Karpas-422 (cell line): ENCODE measurements around the gene ETV7. TPM values are rescaled to one million over a fixed set of nuclear protein-coding genes. Genes with fewer than 3 reads are reported as not detected.

Experiments
- DNase-seq: peaks from one replicate; pipeline ENCODE4 v3.0.0-alpha.2; 2015
- H2AFZ ChIP-seq: fragments of 200-600 bp; sonication (generic); 2 replicates; pipeline ENCODE4 v1.6.1; 2014; ENCODE audit warnings: antibody characterized with exemption, low read length, mixed read lengths
- H3K27ac ChIP-seq: fragments of 200-600 bp; sonication (generic); 2 replicates; pipeline ENCODE4 v1.5.1; 2014; ENCODE audit warnings: mild to moderate bottlenecking, low read length, moderate library complexity
- H3K27me3 ChIP-seq: fragments of 200-600 bp; sonication (generic); 2 replicates; pipeline ENCODE4 v1.6.1; 2014; ENCODE audit warnings: low read length, mixed read lengths
- H3K36me3 ChIP-seq: fragments of 200-600 bp; sonication (generic); 2 replicates; pipeline ENCODE4 v1.6.1; 2014; ENCODE audit warnings: low read length, mixed read lengths; ENCODE audit not compliant: insufficient read depth
- H3K4me1 ChIP-seq: fragments of 200-600 bp; sonication (generic); 2 replicates; pipeline ENCODE4 v1.6.1; 2014; ENCODE audit warnings: mild to moderate bottlenecking, low read length, mixed read lengths
- H3K4me2 ChIP-seq: fragments of 200-600 bp; sonication (generic); 2 replicates; pipeline ENCODE4 v1.6.1; 2014; ENCODE audit warnings: low read length, low read depth, mild to moderate bottlenecking; ENCODE audit not compliant: poor library complexity, severe bottlenecking
- H3K4me3 ChIP-seq: fragments of 200-600 bp; sonication (generic); 2 replicates; pipeline ENCODE4 v1.5.1; 2014; ENCODE audit warnings: mild to moderate bottlenecking, antibody characterized with exemption, low read length, mixed read lengths
- H3K79me2 ChIP-seq: fragments of 200-600 bp; sonication (generic); 2 replicates; pipeline ENCODE4 v1.6.1; 2014; ENCODE audit warnings: mild to moderate bottlenecking, low read length, mixed read lengths
- H3K9ac ChIP-seq: fragments of 200-600 bp; sonication (generic); 2 replicates; pipeline ENCODE4 v1.6.0; 2014; ENCODE audit warnings: low read length
- H3K9me2 ChIP-seq: fragments of 200-600 bp; sonication (generic), shearing (Covaris generic); replicated peaks from 2 replicates; pipeline ENCODE4 v1.6.0; 2014; ENCODE audit warnings: mild to moderate bottlenecking, low read length, moderate library complexity; ENCODE audit not compliant: insufficient read depth
- H3K9me3 ChIP-seq: fragments of 300-700, 200-600 bp; sonication (generic); 2 replicates; pipeline ENCODE4 v1.6.1; 2014; ENCODE audit warnings: low read length, mixed read lengths
- H4K20me1 ChIP-seq: fragments of 200-600 bp; sonication (generic); 2 replicates; pipeline ENCODE4 v1.6.1; 2014; ENCODE audit warnings: mild to moderate bottlenecking, antibody characterized with exemption, low read length, low read depth; ENCODE audit not compliant: insufficient read depth
- total RNA-seq: library from RNA; depleted of rRNA; stranded (reverse); fragments of >200 nt; shearing (Covaris generic); gene quantifications from 2 replicates; pipeline ENCODE4 v1.2.3, GENCODE V29; 2014; ENCODE audit warnings: low replicate concordance; rRNA removed

Gene ETV7
- total RNA-seq: not detected in 2 replicates

- DNase-seq: no peak
- H2AFZ ChIP-seq: 0 out of 2 replicates have a peak within 1 kb of the TSS, but pooled peaks have one; percentile 78
- no peaks in the 10 kb centered on the region for H4K20me1 ChIP-seq
- no peaks in the 10 kb centered on the region for H3K9me3 ChIP-seq
- H3K27me3 ChIP-seq: no peaks in the 10 kb centered on the region; the same call in 1 of the 2 replicates
- peaks cover 14% of the 10 kb centered on the region for H3K4me1 ChIP-seq
- H3K36me3 ChIP-seq: no peaks in the 10 kb centered on the region
- peak within 1 kb of the TSS; percentile 43; the same call in 1 of the 2 replicates for H3K4me3 ChIP-seq
- no peak within 1 kb of the TSS for H3K27ac ChIP-seq
- H3K9ac ChIP-seq: 0 out of 2 replicates have a peak within 1 kb of the TSS, but pooled peaks have one; percentile 17
- peak within 1 kb of the TSS; percentile 49 for H3K4me2 ChIP-seq
- no peaks in the 10 kb centered on the region for H3K79me2 ChIP-seq
- H3K9me2 ChIP-seq: no peaks in the 10 kb centered on the region
Observed at GRCh38 chr6:36387440-36388303, at the start of gene ETV7. ETV7 (minus strand) TSS chr6:36387669; CDS start chr6:36387541, 128 bp downstream.

DNA sequence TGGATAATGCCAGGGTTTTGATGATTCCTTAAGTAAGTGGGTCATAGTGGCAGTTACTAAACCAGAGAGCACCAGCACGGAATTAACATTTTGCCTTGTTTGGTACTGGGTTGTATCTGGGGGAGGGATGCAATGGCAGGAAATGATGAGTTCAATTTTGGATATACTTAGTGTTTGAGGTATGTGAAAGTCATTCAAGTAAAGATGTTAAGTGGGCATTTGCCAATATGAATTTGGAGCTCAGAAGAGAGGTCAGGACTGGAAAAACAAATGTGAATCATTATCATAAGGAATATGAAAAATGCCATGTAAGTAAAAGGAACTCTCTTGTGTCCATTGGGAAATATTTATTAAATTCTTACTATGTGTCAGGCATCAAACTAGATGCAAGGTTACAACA lies 49.0 kb upstream of the ETV7 start:
- H3K4me2 ChIP-seq: no peak overlapping the region
- no peaks in the 10 kb centered on the region for H3K36me3 ChIP-seq
- H2AFZ ChIP-seq: no peak overlapping the region
- H3K9me3 ChIP-seq: no peaks in the 10 kb centered on the region
- peaks cover 8% of the 10 kb centered on the region for H3K4me1 ChIP-seq
- no peak overlapping the region for H3K4me3 ChIP-seq
- no peaks in the 10 kb centered on the region for H3K27me3 ChIP-seq
- H4K20me1 ChIP-seq: no peaks in the 10 kb centered on the region
- H3K79me2 ChIP-seq: no peaks in the 10 kb centered on the region
- no peaks in the 10 kb centered on the region for H3K9me2 ChIP-seq
- no peak for DNase-seq
- no peak overlapping the region for H3K27ac ChIP-seq
- no peak overlapping the region for H3K9ac ChIP-seq

DNA sequence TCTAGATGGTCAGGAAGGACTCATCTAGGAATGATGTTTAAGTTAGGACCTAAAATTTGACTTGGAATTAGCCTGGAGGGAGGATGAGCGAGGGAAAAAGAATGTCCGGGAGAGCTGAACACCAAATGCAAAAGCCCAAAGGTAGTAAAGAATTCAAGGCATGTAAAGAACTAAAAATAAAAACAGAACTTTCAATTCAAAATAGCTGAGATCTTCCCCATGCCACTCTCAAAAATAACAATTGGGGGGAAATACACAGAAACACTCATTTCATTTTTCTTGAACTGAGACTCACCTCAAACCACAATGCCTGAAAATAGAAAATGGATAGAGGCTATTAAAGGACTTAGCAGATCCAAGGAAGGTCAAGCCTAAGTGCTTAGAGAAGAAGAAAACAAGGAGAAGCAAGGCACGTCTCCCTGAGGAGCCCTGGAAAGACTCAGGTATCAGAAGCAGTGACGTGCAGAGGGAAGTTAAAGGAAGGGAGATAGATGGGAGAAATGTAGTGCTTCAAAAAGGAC lies 44.7 kb upstream of the ETV7 start:
- no peak for DNase-seq
- no peak overlapping the region for H3K9ac ChIP-seq

GRCh38 chr6:36431197-36431596 lies 43.7 kb upstream of the ETV7 start:
- Histone ChIP-seq H4K20me1 (no peaks in the 10 kb centered on the region), H3K27ac (no peak overlapping the region), H3K4me1 (no peaks in the 10 kb centered on the region), H3K9me2 (no peaks in the 10 kb centered on the region), H2AFZ (no peak overlapping the region), H3K4me2 (no peak overlapping the region), H3K79me2 (no peaks in the 10 kb centered on the region), H3K4me3 (no peak overlapping the region), H3K9ac (no peak overlapping the region), H3K27me3 (no peaks in the 10 kb centered on the region), H3K36me3 (no peaks in the 10 kb centered on the region), H3K9me3 (no peaks in the 10 kb centered on the region)
- no peak for DNase-seq

More for the DNA sequence above, 44.7 kb upstream of the ETV7 start:
- no peak overlapping the region for H3K4me3 ChIP-seq
- H3K4me2 ChIP-seq: no peak overlapping the region
- H3K27ac ChIP-seq: no peak overlapping the region
- H3K4me1 ChIP-seq: no peaks in the 10 kb centered on the region
- no peaks in the 10 kb centered on the region for H3K36me3 ChIP-seq
- no peak overlapping the region for H2AFZ ChIP-seq
- H3K9me3 ChIP-seq: no peaks in the 10 kb centered on the region
- H3K79me2 ChIP-seq: no peaks in the 10 kb centered on the region
- no peaks in the 10 kb centered on the region for H4K20me1 ChIP-seq
- no peaks in the 10 kb centered on the region for H3K27me3 ChIP-seq
- no peaks in the 10 kb centered on the region for H3K9me2 ChIP-seq

DNA sequence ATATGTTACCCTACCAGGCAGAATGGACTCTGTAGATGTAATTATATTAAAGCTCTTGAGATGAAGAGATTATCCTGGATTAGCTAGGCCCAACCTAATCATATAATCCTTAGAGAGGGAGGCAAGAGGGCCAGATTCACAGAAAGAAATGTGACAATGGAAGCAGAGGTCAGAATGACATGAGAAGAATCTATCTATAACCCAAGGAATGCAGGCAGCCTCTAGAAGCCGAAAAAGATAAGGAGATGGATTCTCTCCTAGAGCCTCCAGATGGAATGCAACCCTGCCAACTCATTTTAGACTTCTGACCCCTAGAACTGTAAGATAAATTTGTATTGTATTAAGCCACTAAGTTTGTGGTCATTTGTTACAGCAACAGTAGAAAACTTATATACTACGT lies 42.9 kb upstream of the ETV7 start:
- H2AFZ ChIP-seq: no peak overlapping the region
- no peaks in the 10 kb centered on the region for H3K4me1 ChIP-seq
- H3K4me3 ChIP-seq: no peak overlapping the region
- H3K9me2 ChIP-seq: no peaks in the 10 kb centered on the region
- no peaks in the 10 kb centered on the region for H4K20me1 ChIP-seq
- H3K9me3 ChIP-seq: no peaks in the 10 kb centered on the region
- no peak overlapping the region for H3K4me2 ChIP-seq
- no peaks in the 10 kb centered on the region for H3K27me3 ChIP-seq
- H3K27ac ChIP-seq: no peak overlapping the region
- H3K9ac ChIP-seq: no peak overlapping the region
- no peaks in the 10 kb centered on the region for H3K79me2 ChIP-seq
- no peak for DNase-seq
- H3K36me3 ChIP-seq: no peaks in the 10 kb centered on the region

DNA sequence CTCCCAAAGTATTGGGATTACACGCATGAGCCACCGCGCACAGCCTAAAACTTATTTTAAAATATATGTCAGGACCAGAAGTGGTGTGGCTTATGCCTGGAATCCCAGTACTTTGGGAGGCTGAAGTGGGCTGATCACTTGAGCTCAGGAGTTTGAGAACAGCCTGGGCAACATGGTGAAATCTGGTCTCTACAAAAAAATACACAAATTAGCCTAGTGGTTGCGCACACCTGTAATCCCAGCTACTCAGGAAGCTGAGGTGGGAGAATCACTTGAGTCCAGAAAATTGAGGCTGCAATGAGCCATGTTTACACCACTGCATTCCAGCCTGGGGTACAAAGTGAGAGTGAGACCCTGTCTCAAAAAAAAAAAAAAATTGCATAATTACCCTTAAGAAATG lies 41.4 kb upstream of the ETV7 start:
- Histone ChIP-seq H3K4me1 (peaks cover 1% of the 10 kb centered on the region), H3K79me2 (no peaks in the 10 kb centered on the region), H3K27me3 (no peaks in the 10 kb centered on the region), H3K4me3 (no peak overlapping the region), H3K9me3 (no peaks in the 10 kb centered on the region), H4K20me1 (no peaks in the 10 kb centered on the region), H3K9ac (no peak overlapping the region), H3K9me2 (no peaks in the 10 kb centered on the region), H3K4me2 (no peak overlapping the region), H2AFZ (no peak overlapping the region), H3K27ac (no peak overlapping the region), H3K36me3 (no peaks in the 10 kb centered on the region)
- no peak for DNase-seq

GRCh38 chr6:36426622-36427021 lies 39.2 kb upstream of the ETV7 start:
- Histone ChIP-seq H2AFZ (no peak overlapping the region), H3K36me3 (no peaks in the 10 kb centered on the region), H3K27ac (no peak overlapping the region), H3K79me2 (no peaks in the 10 kb centered on the region), H3K9me2 (no peaks in the 10 kb centered on the region), H3K4me1 (peaks cover 14% of the 10 kb centered on the region), H4K20me1 (no peaks in the 10 kb centered on the region), H3K9ac (no peak overlapping the region), H3K4me3 (no peak overlapping the region), H3K4me2 (no peak overlapping the region), H3K27me3 (no peaks in the 10 kb centered on the region), H3K9me3 (no peaks in the 10 kb centered on the region)
- no peak for DNase-seq

- peaks cover 14% of the 10 kb centered on the region for H3K4me1 ChIP-seq
Observed at GRCh38 chr6:36423101-36423824, 35.8 kb upstream of the ETV7 start.

More at GRCh38 chr6:36423101-36423824, 35.8 kb upstream of the ETV7 start:
- H3K36me3 ChIP-seq: no peaks in the 10 kb centered on the region
- no peaks in the 10 kb centered on the region for H4K20me1 ChIP-seq
- H3K9ac ChIP-seq: peak overlapping the region; percentile 76
- no peaks in the 10 kb centered on the region for H3K27me3 ChIP-seq
- peak overlapping the region; percentile 69 for H3K4me3 ChIP-seq
- H3K27ac ChIP-seq: no peak overlapping the region
- no peaks in the 10 kb centered on the region for H3K9me2 ChIP-seq
- peak; percentile 99 for DNase-seq
- H3K79me2 ChIP-seq: no peaks in the 10 kb centered on the region
- H2AFZ ChIP-seq: peak overlapping the region; percentile 97
- H3K9me3 ChIP-seq: no peaks in the 10 kb centered on the region
- peak overlapping the region; percentile 94 for H3K4me2 ChIP-seq
